UCSD-AML1 (cell line): Measurements from ENCODE around the gene ZNF784.

Source experiments
- DNase-seq: peaks from one replicate; lab custom pipeline; 2025; ENCODE audit not compliant: unreplicated experiment; lab: John Stamatoyannopoulos, UW

ZNF784 gene, protein sequence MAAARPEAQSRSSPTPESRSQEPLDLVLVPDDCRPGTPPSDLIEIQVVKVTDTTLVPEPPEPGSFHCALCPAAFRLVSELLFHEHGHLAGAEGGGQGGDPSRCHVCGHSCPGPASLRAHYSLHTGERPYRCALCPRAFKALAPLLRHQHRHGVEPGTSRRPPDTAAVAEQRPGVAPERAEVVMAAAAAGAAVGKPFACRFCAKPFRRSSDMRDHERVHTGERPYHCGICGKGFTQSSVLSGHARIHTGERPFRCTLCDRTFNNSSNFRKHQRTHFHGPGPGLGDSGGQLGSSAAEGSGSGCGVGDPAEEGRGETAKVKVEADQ

DNA sequence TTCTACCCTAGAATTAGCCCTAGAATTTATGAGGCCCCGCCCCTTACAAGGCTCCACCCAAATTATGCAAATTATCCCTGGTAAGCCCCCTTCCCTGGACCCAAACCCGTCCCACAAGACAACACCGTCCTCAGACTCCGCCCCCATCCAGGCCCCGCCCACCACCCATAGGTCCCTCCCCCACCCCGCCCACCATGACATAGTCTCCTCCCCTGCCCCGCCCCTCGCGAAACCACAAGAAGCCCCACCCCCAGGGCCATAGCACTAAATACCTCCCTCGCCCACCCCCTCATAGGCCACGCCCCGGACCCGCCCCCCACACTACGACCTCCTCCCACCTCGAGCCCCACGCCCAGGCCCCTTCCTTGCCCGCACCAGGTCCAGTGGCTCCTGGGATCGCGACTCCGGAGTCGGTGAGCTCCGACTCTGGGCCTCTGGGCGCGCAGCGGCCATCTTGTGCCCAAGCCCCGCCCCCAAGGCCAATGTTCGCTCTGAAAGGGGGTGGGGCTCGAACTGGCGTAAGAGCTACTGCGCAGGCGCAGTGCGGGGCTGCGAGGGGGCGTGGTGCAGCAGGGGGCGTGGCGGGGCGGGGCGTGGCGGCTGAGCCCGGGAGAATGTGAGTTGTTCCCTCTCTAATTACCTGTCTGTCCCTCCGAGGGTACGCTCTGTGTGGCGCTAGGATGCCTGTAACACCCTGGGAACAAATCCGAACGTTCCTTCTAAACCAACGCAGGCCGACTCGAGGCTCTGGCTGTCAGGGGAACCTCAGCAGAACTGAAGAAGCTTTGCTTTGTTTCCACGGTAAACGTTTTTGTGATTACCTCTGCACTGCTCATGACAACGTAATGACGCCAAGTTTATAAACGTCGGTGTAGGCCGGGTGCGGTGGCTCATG lies at the start of gene ZNF784:
Gene ZNF784 (minus strand): TSS at position 458 of the 895 bp plus-strand sequence. CDS start 5 bp downstream, at position 453.
- DNase-seq = peak; percentile 95

DNA sequence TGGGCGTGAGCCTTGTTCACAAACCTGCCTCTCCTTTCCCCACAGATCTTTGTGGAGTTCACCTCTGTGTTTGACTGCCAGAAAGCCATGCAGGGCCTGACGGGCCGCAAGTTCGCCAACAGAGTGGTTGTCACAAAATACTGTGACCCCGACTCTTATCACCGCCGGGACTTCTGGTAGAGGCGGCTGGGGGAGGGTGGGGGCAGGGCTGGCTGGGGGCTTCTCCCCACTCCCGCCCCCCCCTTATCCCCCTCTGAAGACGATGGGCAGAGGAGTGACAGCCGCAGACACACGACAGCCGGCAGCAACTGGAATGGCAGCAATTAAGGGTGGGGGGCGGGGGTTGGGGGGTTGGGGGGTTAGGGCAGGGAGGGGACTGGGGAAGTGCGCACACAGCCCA lies 49.5 kb upstream of the ZNF784 start:
- DNase-seq = no peak

DNA sequence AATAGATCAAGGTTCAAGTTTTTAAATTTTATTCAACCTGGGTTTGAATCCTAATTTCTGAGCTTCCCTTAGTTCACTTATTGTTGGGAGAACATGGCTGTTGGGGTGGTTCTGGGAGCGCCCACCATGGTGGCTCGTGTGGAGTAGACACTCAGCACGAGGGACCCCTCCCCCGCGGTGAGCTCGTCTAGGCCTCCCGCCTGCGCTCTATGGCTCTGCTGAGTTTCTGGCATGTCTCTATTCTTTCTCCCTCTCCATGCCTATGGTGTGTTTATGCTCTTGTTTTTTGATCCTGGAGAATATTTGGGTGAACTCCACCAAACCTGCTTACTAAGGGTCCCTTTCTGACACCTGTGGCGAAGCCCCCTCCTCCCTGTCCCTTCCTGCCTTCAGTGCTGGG lies 49.1 kb upstream of the ZNF784 start:
- DNase-seq = no peak

DNA sequence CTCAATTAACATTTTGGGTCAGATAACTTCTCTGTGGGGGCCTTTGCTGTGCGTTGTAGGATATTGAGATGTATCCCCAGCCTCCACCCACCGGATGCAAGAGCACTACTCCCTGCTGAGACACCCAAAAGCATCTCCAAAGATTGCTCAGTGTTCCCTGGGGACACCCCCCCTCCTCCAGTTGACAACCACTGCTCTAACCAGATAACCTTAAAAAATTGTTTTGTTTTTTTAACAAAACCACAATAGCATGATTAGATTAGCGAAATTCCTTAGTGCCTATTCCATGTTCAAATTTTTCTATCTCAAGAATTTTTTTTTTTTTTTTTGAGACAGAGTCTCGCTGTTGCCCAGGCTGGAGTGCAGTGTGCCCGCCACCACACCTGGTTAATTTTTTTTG lies 48.1 kb upstream of the ZNF784 start:
- no peak for DNase-seq

DNA sequence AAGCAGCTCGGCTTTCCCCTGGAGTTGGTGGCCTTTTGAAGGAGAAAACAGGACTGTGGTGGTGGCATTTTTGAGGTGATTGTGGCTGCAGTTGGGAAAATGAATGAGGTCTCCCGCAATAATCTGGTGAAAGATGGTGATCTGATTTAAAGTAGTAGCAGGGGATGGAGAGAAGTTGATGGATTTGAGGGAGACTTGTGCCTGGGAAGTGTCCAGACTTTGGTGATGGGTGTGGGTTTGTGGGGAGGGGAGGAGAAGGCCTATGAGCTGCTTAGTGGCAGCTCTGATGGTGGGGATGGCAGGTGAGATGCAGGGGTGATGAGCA lies 46.6 kb upstream of the ZNF784 start:
- DNase-seq = no peak

DNA sequence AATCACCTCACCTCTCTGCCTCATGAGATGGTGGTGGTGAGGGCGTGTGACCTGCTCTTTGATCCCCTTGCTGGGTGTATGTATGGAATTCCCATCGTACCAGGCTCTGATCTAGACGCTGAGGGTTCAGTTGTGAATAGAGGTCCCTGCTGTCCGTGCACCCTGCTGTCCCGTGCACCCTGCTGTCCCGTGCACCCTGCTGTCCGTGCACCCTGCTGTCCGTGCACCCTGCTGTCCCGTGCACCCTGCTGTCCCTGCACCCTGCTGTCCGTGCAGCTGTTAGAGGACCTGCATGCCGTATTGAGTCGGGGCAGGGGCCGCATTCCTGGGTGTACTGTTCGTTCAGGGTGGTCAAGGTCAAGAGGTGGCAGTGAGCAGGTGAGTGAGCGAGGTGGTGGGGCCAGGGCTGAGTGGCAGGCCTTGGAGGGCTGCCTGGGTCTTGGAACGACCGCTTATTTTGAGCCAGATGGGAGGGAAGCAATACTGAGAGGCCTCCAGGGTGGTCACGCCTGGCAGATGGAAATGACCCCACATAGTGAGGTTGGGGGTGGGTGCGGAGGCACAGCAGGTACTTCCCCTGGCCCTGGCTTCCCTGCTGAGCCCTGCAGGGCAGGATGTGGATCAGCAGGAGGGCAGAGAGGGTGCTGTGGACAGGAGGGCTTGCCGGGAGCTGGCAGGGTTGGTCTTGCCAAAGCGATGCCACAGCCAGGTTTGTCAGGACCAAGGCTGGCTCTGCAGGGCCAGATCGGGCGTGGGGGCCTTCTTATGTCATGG lies 46.1 kb upstream of the ZNF784 start:
- DNase-seq = no peak

DNA sequence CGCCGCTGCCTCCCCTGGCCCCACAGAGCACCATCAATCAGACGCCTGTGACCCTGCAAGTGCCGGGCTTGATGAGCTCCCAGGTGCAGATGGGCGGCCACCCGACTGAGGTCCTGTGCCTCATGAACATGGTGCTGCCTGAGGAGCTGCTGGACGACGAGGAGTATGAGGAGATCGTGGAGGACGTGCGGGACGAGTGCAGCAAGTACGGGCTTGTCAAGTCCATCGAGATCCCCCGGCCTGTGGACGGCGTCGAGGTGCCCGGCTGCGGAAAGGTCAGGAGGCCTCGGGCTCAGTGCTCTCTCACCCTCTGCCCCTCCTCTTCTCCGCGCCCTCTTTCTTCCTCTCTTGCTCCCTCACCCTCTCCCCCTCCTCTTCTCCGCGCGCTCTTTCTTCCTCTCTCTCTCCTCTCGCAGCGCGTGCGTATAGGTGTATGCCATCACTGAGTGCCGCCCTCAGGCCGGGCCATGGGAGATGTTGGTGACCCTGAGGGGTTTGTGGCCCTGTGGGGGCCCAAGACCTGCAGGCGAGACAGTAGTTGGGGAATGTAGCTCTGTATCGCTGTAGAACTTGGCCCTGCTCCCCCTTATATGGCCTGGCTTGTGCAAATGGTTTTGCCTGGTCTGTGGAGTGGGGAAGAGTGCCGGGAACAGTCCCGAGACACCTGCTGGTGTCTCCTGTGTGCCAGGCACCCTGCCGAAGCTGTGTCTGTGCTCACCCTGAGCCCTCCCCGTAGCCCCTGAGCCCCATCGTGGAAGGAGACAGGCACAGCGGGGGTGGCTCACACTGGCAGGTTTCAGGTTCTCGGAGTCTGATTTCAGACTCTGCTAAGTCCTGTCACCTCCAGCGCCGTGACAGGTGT lies 45.3 kb upstream of the ZNF784 start:
- DNase-seq = no peak

DNA sequence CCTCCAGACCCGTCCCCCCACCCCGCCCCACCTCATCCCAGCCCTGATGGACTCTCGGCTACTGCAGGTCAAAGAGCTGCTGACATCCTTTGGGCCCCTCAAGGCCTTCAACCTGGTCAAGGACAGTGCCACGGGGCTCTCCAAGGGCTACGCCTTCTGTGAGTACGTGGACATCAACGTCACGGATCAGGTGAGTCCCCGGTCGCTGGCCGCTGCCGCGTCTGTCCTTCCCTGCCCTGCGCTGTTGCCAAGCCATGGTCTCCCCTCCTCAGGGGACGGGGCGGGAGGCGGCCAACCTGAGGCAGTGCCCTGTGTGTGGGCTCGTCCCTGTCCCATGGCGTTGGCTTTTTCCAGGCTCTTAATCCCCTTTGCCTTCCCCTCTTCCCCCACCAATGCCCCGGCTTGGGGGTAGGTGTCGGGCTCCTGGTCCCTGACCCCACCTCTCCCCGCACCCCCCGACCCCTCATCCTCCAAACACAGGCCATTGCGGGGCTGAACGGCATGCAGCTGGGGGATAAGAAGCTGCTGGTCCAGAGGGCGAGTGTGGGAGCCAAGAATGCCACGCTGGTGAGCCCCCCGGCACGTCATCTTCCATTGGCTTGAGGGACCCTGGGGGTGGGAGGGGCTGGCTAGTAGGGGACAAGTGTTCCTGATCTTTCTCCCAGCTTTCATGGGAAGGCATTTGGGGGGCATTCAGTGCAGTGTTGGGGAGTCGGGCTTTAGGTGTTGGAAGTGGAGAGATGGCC lies 44.4 kb upstream of the ZNF784 start:
- DNase-seq = no peak

DNA sequence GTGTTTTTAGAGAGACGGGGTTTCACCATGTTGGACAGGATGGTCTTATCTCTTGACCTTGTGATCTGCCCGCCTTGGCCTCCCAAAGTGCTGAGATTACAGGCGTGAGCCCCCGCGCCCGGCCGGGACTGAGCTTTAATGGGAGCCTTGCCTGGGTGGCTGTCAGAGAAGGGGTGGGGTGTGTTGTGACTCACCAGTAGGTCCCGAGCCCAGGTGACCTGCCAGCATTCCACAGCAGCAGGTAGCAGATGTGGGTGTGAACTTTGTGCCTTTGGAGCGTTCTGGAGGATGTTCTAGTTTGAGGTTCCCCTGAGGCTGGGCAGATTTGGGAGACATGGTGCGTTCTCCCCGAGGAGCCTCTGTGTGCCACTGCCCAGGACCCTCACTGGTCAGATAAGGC lies 43.6 kb upstream of the ZNF784 start:
- DNase-seq = no peak

DNA sequence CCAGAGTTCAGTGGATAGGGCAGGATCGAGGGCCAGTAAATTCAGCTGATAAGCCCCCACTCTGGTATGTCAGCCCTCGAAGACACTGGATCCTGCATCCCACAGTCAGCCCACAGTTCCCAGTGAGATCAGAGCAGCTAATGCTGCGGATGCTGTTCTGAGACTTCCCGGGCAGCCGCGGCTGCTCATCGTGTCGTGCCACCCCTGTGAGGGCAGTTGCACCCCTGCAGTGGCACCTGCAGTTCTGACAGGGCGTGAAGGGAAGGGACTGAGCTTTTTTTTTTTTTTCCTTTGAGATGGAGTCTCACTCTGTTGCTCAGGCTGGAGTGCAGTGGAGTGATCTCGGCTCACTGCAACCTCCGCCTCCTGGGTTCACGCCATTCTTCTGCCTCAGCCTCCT lies 43.1 kb upstream of the ZNF784 start:
- DNase-seq = no peak

DNA sequence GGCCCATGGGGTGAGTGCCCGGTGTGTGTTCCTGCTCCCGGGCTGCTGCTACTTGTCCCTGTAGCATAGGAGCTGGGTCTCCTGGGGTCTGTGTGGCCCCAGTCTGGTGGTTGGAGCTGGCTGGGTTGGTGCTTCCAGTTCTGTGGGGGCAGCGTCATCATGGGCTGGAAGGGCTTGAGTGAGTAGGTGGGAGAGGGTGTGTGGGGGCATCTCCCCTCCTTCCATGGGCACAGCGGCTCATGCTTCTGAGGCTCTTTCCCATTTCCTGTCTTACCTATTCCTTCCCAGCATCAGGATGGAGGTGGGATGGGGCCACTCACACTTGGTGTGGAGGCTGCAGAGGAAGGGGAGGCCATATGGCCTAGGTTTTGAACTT lies 42.6 kb upstream of the ZNF784 start:
- DNase-seq = no peak

DNA sequence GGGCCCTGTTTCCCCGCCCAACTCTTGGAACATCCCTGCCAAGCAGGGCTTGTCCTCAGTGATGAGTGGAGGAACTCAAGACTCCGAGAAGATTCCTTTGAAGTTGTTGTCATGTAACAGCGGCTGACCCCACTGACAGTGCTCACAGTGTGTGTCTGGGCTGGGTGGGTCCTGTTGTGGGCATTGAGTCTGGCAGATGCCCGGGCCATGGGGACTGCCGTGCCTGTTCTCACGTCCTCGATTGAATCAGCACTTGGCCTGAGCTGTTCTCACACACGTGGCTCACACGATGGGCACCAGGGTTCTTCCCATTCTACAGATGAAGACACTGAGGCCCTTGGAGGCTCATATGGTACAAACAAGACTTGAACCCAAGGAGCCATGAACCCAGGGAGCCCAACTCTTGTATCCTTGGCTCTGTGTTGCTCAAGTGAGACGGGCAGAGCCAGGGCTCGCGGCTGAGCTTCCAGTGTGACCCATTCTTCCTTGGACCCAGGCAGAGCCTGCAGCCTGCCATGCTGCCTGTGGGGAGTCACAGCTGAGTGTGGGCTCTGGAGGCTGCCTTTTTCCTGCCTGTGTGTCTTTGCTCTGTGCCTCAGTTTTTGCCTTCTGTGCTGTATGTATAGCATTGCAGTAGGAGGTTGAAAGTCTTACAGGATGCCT lies 42.1 kb upstream of the ZNF784 start:
- no peak for DNase-seq

DNA sequence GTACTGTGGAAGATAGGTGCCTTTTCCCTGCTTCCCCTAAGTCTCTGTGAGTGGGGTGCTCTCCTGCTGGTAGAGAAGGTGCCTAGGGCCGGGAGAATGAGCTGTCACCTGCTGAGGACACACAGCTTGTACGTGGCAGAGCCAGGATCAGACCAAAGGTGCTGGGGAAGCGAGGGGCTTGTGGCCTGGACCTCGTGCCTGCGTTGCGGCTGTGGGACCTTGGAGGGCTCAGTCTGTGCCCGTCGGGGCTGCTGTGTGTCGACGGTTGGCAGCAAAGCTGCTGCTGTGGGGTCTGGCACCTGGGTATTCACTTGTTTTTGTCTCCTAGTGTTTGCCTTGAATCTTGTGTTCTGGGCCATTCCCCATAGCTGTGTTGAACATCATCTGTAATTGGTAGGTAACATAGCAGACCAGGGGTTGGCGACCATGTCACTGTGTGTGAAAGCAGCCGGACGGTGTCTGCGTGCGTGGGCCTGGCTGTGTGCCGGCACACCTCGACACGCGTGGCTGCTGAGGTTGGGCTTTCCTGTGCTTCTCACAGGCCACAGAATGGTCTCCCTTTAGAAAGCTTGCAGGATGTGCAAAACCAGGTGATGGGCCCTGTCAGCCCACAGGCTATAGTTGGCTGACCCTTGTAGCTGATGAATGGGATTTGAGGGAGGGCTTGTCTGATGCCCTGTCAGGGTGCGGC lies 39.6 kb upstream of the ZNF784 start:
- no peak for DNase-seq

DNA sequence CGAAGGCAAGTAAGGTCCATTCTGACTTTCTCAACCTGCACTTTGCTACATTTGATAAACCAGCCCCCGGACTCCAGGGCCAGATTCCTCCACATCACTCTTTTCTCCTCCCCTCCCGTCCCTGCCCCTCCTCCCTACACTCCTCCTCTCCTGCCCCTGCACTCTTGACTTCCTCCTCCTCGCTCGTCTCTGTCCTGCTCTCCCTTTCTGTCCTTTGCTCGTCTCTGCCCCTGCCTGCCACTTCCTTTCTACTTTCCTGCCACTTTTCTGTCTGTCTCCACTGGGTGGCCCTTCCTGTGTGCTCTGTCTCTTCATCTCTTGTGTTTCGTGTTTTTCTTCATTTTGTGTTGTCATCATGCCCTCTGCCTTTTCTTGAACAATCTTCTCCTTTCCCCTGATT lies 37.5 kb upstream of the ZNF784 start:
- no peak for DNase-seq

DNA sequence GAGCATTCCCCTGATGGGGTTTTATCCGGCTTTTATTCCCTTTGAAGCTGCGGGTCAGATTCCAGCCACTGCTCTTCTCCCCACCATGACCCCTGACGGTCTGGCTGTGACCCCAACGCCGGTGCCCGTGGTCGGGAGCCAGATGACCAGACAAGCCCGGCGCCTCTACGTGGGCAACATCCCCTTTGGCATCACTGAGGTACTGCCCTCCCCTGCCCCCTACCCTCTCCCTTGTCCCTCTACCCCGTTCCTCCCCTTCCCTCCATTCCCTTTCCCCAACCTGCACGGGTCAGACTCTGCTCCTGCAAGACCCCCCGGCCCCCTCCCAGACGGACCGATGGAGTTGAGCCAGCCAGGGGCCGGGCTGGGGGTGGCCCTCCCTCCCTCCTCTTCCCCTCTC lies 36.6 kb upstream of the ZNF784 start:
- DNase-seq = no peak

DNA sequence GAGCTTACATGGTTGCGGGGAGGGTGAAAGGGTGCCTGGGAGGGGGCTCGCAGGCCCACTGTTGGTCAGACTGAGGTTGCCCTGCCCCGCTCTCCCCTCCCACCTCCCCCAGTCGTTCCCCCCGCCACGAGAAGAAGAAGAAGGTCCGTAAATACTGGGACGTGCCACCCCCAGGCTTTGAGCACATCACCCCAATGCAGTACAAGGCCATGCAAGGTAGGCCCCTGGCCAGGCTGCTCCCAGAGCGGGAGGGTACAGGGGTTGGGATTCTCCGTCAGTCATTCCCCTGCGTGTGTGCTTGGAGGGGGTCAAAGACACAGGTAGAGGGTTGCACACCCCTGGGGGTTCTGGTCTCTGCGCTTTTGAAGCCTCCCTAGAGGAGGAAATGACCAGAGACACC lies 36.0 kb upstream of the ZNF784 start:
- no peak for DNase-seq

DNA sequence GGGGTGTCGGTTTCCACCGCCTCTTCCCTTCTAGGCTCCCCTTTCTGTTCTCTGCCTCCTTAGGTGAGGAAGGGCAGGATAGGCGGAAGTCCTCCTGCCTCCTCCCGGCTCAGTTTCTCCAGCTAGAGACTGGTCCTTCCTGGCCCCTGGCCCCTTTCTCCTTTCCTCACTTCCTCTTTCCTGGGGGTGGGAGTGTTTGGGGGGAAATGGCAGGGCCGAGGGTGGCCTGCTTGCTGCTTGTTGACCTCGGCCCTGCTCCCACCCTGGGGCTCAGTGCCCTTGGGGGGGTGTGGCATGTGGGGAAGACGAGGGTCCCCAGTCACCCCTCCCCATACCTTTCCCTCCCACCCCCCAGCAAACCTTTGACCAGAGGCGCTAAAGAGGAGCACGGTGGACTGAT lies 35.5 kb upstream of the ZNF784 start:
- no peak for DNase-seq

DNA sequence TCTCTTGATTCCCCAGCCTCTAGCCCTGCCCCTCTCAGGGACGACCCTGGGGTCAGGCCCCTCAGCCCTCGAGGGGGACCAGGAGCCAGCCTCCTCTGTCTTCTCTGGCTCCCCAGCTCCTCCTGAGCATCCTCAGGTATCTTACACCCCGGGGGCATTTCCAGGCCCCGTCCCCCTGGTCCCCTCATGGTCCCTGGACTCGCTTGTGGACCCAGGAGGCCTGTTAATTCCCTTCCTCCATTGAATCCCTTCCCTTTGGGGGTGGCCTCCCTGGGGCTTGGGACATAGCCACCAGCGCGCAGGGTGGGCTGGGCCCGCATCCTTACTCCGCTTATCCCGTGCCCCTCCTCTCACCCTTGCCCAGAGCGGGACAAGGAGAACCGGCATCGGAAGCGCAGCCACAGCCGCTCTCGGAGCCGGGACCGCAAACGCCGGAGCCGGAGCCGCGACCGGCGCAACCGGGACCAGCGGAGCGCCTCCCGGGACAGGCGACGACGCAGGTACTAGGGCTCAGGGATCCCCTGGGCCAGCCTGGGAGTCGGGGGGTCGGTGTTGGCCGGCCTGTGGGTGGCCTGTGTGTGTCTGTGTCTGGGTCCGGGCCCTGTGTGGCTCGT lies 34.6 kb upstream of the ZNF784 start:
- DNase-seq = no peak
